Osteoblast (primary cell): Measurements from ENCODE around the gene PSD. TPM values are rescaled to one million over a fixed set of nuclear protein-coding genes. Genes with fewer than 3 reads are reported as not detected.
A peak's percentile ranks its signal among the peaks of the same experiment; 100 is the strongest.

Source experiments
- DNase-seq: peaks from one replicate; pipeline ENCODE4 v3.0.0; 2011; ENCODE audit warnings: low spot score, mixed read lengths; ENCODE audit not compliant: insufficient read length; ENCODE audit errors: missing footprints
- H2AFZ ChIP-seq: 2 replicates; pipeline ENCODE4 v1.6.0; 2011; ENCODE audit warnings: mild to moderate bottlenecking, low read length
- H3K27ac ChIP-seq: 2 replicates; pipeline ENCODE4 v1.5.1; 2011; ENCODE audit warnings: mild to moderate bottlenecking, low read depth, low read length, moderate library complexity
- H3K27me3 ChIP-seq: 2 replicates; pipeline ENCODE4 v1.6.0; 2012; ENCODE audit warnings: mild to moderate bottlenecking, control low read depth, inconsistent platforms, low read length, moderate library complexity; ENCODE audit not compliant: insufficient read depth
- H3K36me3 ChIP-seq: 2 replicates; pipeline ENCODE4 v1.5.1; 2011; ENCODE audit warnings: mild to moderate bottlenecking, low read length, control low read depth, moderate library complexity; ENCODE audit not compliant: insufficient read depth
- H3K4me1 ChIP-seq: 2 replicates; pipeline ENCODE4 v1.5.1; 2011; ENCODE audit warnings: mild to moderate bottlenecking, low read length, control low read depth, moderate library complexity; ENCODE audit not compliant: insufficient read depth
- H3K4me2 ChIP-seq: 2 replicates; pipeline ENCODE4 v1.6.0; 2011; ENCODE audit warnings: mild to moderate bottlenecking, low read length; ENCODE audit not compliant: insufficient read depth
- H3K4me3 ChIP-seq: fragments of 200-600 bp; sonication (generic); 3 replicates; pipeline ENCODE4 v1.5.1; 2012; ENCODE audit warnings: mild to moderate bottlenecking, low read length, inconsistent platforms; ENCODE audit not compliant: insufficient read depth
- H3K79me2 ChIP-seq: 2 replicates; pipeline ENCODE4 v1.6.0; 2012; ENCODE audit warnings: mild to moderate bottlenecking, low read length, control low read depth, inconsistent platforms; ENCODE audit not compliant: insufficient read depth
- H3K9me3 ChIP-seq: 2 replicates; pipeline ENCODE4 v1.5.1; 2011; ENCODE audit warnings: low read depth, low read length, control low read depth
- H4K20me1 ChIP-seq: 2 replicates; pipeline ENCODE4 v1.6.0; 2012; ENCODE audit warnings: mild to moderate bottlenecking, low read length, control low read depth; ENCODE audit not compliant: insufficient read depth
- total RNA-seq: library from RNA; depleted of rRNA; stranded (reverse); fragments of >200 nt; gene quantifications from 2 replicates; pipeline ENCODE4 v1.2.3, GENCODE V29; 2012
- TF ChIP-seq, protein P1 (sequence below): IDR thresholded peaks from 2 replicates; pipeline ENCODE4 v1.5.1; 2011; ENCODE audit warnings: mild to moderate bottlenecking, low read depth, low read length, moderate library complexity; ENCODE audit errors: extremely low read depth

The PSD gene
- total RNA-seq, 1 donor = 0.72 TPM

DNA sequence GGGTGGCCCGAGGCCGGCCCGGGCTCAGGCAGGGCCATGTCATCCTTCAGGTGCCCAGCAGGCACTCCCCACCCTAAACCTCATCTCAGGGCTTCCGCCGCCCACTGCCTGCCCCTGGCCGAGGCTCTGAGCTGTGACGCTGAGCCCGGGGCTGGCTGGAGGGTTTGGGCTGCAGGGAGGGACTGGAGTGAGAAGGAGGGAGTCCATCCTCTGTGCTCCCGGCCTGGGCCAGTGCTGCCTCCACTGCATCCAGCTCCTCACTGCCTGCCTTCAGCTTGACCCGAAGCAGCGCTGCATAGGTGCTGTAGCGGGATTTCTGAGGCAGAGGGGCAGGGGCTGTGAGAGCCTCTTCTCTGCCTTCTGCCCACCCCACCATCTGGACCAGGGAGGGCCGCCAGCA lies 15.5 kb downstream of the PSD start:
- Histone ChIP-seq H3K27me3 (peaks cover 9% of the 10 kb centered on the region), H4K20me1 (peaks cover 3% of the 10 kb centered on the region), H3K36me3 (peaks cover 30% of the 10 kb centered on the region), H3K27ac (no peak overlapping the region), H3K4me2 (no peak overlapping the region), H3K4me3 (no peak overlapping the region), H3K79me2 (no peaks in the 10 kb centered on the region), H2AFZ (no peak overlapping the region), H3K9me3 (no peaks in the 10 kb centered on the region), H3K4me1 (peaks cover 5% of the 10 kb centered on the region)
- DNase-seq = peak; percentile 60
- TF ChIP-seq, protein P1, sequence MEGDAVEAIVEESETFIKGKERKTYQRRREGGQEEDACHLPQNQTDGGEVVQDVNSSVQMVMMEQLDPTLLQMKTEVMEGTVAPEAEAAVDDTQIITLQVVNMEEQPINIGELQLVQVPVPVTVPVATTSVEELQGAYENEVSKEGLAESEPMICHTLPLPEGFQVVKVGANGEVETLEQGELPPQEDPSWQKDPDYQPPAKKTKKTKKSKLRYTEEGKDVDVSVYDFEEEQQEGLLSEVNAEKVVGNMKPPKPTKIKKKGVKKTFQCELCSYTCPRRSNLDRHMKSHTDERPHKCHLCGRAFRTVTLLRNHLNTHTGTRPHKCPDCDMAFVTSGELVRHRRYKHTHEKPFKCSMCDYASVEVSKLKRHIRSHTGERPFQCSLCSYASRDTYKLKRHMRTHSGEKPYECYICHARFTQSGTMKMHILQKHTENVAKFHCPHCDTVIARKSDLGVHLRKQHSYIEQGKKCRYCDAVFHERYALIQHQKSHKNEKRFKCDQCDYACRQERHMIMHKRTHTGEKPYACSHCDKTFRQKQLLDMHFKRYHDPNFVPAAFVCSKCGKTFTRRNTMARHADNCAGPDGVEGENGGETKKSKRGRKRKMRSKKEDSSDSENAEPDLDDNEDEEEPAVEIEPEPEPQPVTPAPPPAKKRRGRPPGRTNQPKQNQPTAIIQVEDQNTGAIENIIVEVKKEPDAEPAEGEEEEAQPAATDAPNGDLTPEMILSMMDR = no peak

DNA sequence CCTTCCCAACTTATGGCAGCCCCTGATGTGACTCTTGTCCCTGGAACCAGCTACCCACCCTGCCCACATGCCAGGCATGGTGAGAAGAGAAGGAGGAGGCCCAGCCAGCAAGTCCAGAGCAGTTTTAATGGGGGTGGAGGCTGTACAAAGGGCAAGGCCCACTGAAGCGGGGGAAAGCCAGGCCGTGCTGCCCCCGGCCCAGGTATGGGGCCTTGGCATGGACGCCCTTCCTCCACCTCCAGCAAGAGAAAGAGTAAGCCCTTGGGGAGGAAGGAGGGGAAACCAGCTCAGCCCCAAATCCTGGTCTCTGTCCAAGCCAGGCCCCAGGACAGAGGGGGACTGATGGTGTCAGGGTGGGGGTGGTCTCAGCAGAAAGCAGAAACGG lies 16.1 kb downstream of the PSD start:
- Histone ChIP-seq H2AFZ (no peak overlapping the region), H3K9me3 (no peaks in the 10 kb centered on the region), H3K4me1 (peaks cover 5% of the 10 kb centered on the region), H3K79me2 (no peaks in the 10 kb centered on the region), H4K20me1 (peaks cover 3% of the 10 kb centered on the region), H3K27ac (no peak overlapping the region), H3K36me3 (peaks cover 36% of the 10 kb centered on the region), H3K4me2 (no peak overlapping the region), H3K27me3 (peaks cover 2% of the 10 kb centered on the region), H3K4me3 (no peak overlapping the region)
- peak; percentile 87 for DNase-seq
- TF ChIP-seq, protein P1 = no peak

DNA sequence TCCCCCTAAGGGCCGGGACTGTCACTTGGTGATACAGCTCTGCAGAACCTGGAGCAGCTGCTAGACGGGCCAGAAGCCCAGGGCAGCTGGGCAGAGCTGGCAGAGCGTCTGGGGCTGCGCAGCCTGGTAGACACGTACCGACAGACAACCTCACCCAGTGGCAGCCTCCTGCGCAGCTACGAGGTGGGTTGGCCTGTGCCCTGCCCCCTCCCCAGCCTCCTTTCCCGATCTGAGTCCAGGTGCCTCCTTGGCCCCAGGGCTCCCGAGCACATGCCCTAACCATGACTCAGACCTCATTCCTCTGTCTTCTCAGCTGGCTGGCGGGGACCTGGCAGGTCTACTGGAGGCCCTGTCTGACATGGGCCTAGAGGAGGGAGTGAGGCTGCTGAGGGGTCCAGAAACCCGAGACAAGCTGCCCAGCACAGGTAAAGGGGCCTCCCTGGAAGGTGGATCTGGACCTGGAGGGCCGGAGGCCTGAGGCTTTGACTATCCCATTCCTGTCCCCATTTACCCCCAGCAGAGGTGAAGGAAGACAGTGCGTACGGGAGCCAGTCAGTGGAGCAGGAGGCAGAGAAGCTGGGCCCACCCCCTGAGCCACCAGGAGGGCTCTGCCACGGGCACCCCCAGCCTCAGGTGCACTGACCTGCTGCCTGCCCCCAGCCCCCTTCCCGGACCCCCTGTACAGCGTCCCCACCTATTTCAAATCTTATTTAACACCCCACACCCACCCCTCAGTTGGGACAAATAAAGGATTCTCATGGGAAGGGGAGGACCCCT lies 16.7 kb downstream of the PSD start:
- Histone ChIP-seq H3K4me1 (peaks cover 5% of the 10 kb centered on the region), H3K36me3 (peaks cover 37% of the 10 kb centered on the region), H3K27me3 (no peaks in the 10 kb centered on the region), H3K4me3 (no peak overlapping the region), H2AFZ (no peak overlapping the region), H3K9me3 (no peaks in the 10 kb centered on the region), H3K79me2 (peaks cover under 1% of the 10 kb centered on the region), H3K4me2 (no peak overlapping the region), H3K27ac (no peak overlapping the region), H4K20me1 (peaks cover 3% of the 10 kb centered on the region)
- peak; percentile 86 for DNase-seq
- TF ChIP-seq, protein P1 = no peak

DNA sequence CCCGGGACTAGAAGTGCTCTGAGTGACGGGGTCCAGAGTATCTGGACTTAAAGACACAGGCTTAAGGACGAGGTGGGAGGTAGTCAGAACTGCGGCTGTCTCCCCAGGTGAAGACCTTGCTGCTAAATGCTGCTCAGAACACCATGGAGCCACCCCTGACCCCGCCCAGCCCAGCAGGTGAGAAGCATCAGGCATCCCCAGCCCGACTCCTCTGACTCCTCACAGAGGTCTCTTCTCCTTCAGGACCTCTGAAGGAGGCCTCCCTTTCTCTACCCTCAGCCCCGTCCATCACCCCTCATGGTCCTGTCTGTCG lies 17.3 kb downstream of the PSD start:
- peaks cover 37% of the 10 kb centered on the region for H3K36me3 ChIP-seq

More for the DNA sequence above, 17.3 kb downstream of the PSD start:
- no peak overlapping the region for H2AFZ ChIP-seq
- peaks cover 8% of the 10 kb centered on the region for H3K4me1 ChIP-seq
- peak; percentile 48 for DNase-seq
- H3K27me3 ChIP-seq = no peaks in the 10 kb centered on the region
- no peak overlapping the region for H3K4me3 ChIP-seq
- TF ChIP-seq, protein P1 = no peak
- H3K9me3 ChIP-seq = no peaks in the 10 kb centered on the region
- H3K79me2 ChIP-seq = peaks cover 7% of the 10 kb centered on the region
- H4K20me1 ChIP-seq = peaks cover 3% of the 10 kb centered on the region
- H3K4me2 ChIP-seq = no peak overlapping the region
- H3K27ac ChIP-seq = no peak overlapping the region
